HG02870 (cell line): ENCODE data around the gene LPCAT1.
"Not testable (repeated sequence)": the region's sequence is repeated elsewhere in the genome, so short reads cannot be mapped to it uniquely, and the experiment has no call there.

Source experiments
- ATAC-seq: cut with Tn5 transposase; IDR thresholded peaks from one replicate; pipeline ENCODE4 v1.9.1; 2021; ENCODE audit warnings: mild to moderate bottlenecking, moderate library complexity; ENCODE audit not compliant: unreplicated experiment

LPCAT1 gene

DNA sequence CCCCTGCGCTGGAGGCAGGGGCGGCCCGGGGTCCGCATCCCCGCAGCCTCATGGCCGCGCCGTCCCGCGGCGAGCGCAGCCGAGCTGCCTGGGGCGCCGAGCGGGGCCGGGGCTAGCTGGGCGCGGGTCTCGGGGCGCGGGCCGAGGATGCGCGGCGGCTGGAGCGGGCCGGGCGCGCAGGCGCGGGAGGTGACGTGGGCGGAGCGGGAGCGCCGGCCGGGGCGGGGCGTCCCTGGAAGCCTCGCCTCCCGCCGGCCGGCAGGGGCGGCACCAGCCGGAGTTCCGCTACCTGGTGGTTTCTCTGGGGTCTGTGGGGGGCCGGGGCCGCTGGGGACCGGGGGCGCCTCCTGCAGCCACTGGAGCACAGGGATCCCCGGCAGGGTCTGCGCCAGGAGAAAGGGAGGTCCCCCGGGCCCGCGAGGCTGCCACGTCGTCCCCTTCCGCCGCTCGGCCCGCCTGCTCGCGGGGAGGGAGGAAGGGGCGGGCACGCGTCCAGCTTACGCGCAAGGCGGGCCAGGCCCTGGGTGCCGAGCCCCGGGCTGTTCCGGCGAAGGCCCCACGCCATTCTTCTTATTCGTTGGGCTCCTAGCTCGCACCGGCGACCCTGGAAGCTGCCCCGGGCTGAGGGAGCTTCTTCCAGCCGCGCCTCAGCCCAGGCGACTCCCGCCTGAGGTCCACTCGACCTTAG lies at the start of gene LPCAT1:
TSS of gene LPCAT1 (minus strand) at position 168 of the 688 bp plus-strand sequence. CDS start at position 52, 116 bp downstream.
- peak; percentile 56 for ATAC-seq

- ATAC-seq, result not testable (repeated sequence)
Measured at GRCh38 chr5:1571875-1572274, 48.1 kb upstream of the LPCAT1 start.

DNA sequence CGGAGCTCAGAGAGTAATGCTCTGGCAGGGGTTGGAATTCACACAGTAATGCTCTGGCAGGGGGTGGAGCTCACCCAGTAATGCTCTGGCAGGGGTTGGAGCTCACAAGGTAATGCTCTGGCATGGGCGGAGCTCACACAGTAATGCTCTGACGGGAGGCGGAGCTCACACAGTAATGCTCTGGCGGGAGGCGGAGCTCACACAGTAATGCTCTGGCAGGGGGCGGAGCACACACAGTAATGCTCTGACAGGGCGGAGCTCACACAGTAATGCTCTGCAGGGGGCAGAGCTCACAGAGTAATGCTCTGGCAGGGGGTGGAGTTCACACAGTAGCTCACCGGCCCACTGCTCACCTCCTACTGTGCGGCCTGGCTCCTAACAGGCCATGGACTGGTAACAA lies 47.2 kb upstream of the LPCAT1 start:
- ATAC-seq, result no peak

DNA sequence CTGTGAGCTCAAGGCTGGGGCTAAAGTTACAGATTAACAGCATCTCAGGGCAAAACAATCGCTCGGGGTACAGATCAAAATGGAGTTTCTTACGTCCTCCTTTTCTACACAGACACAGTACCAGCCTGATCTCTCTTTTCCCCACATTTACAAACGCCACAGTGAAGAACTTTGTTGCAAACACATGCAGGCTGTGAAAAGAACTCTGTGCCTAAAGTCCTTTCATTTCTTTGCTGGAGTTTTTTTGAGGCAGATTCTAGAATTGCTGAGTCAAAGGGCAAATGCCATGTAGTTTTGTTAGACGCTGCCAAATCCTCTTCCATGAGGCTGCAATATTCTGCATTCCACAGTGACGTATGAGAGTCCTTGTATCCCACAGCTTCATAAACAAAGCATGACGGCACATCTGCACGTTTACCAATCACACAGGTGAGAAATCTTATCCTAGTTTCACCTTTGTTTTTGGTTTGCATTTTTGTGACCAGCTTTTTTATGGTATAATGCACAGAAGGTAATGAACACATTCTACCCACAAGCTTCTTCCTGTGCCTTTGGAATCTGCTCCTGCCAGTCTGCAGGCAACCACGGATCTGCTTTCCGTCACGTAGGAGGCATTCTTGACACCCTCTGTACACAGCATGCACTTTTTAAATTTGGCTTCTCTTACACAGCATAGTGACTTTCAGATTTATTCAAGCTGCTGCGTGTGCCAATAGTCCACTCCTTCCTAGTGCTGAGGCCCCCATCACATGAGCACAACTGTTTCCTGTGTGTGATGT lies 44.6 kb upstream of the LPCAT1 start:
- ATAC-seq, result no peak

DNA sequence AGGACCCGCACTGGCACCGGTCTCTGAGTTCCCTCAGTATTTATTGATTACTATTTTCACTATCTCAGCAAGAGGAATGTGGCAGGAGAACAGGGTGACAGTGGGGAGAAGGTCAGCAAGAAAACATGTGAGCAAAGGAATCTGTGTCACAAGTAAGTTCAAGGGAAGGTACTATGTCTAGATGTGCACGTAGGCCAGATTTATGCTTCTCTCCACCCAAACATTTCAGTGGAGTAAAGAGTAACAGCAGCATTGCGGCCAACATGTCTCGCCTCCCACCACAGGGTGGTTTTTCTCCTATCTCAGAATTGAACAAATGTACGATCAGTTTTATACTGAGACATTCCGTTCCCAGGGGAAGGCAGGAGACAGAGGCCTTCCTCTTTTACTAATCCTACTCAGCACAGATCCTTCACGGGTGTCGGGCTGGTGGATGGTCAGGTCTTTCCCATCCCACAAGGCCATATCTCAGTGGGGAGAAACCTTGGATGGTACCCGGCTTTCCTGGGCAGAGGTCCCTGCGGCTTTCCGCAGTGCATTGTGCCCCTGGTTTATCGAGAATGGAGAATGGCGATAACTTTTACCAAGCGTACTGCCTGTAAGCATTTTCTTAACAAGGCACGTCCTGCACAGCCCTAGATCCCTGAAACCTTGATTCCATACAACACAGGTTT lies 43.9 kb upstream of the LPCAT1 start:
- ATAC-seq, result not testable (repeated sequence)

DNA sequence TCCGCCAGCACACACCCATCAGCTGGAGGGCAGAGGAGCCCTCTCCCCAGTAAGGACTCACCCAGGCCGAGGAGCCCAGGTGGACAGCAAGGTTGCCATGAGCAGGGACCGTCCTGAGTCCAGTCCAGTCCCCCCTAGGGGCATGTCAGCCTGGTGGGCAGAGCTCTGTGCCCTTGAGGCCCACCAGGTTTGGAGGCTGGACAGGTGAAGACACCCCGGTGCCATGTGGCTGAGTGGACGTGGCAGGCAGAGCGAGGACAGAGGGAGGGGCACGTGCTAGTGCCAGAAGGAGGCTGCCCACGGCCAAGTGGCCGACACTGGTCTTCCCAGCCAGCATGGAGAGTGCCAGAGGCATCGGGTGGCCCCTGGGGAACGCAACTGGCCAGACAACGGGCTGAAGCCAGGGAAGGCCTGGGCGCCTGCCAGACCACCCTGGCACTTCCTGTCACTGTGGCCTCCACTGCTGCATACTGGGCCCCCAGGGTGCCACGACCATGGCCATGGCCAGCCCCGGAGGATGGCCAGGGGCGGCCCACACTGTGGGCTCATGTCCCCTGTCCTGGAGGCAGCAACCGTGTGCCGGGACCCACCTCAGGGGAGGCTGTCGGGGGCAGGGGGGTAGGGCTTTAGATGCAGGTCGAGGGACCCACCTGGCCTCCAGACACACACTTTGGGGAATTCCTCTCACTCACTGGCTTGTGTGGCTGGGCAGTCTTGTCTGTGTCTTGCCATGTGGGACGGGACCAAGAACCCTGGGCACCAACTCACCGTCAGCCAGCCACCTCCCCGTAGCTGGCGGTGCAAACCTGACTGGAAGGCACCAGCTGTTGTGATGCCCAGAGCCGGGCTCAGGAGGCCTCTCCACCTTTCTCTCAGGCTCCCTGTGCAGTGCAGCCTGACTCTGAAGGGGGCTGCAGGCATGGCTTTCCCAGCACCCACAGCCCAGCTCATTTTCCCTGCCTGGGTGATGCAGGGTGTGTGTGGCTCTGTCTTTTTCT lies 42.3 kb upstream of the LPCAT1 start:
- ATAC-seq, result no peak

- no peak for ATAC-seq
Measured at GRCh38 chr5:1564824-1565736, 41.3 kb upstream of the LPCAT1 start.

DNA sequence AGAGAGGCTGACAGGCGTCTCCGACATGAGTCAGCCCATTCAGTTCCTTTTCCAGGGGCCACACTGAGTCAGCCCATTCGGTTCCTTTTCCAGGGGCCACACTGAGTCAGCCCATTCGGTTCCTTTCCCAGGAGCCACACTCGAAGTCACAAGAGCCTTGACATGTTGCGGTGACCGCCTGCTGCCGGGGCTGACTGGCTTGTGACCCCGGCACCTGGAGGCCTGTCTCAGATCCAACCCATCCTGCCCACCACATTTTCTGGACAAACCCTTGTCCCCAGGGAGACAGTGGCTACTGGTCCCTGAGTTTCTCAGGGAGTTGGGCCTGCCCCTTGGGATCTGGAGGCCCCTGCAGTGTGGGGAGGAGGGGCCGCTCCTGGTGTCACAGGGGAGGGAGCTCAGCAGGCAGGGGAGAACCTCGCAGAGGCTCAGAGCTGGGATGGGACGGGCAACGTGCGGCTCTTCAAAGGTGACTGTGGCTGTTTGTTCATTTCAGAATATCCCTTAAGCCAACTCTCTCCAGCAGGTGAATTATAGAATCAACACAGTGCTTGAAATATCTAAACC lies 40.5 kb upstream of the LPCAT1 start:
- ATAC-seq, result no peak

GRCh38 chr5:1563617-1564181 lies 39.9 kb upstream of the LPCAT1 start:
- ATAC-seq, result no peak

- ATAC-seq, result no peak
Measured at GRCh38 chr5:1563051-1563461, 39.3 kb upstream of the LPCAT1 start.

DNA sequence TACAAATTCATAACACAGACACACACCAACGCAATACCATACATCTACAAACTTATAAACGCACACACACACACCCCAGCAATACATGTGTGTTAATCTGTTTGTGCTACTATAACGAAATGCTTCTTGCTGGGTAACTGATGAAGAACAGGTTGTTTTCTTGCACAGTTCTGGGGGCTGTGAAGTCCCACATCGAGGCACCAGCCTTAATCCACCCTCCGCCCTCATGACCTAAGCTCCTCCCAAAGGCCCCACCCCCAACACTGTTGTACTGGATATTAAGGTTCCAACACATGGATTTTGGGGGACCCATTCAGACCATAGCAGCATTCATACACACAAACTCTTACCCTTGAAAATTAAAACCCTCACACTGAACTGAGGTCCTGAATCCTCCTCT lies 38.8 kb upstream of the LPCAT1 start:
- no peak for ATAC-seq

DNA sequence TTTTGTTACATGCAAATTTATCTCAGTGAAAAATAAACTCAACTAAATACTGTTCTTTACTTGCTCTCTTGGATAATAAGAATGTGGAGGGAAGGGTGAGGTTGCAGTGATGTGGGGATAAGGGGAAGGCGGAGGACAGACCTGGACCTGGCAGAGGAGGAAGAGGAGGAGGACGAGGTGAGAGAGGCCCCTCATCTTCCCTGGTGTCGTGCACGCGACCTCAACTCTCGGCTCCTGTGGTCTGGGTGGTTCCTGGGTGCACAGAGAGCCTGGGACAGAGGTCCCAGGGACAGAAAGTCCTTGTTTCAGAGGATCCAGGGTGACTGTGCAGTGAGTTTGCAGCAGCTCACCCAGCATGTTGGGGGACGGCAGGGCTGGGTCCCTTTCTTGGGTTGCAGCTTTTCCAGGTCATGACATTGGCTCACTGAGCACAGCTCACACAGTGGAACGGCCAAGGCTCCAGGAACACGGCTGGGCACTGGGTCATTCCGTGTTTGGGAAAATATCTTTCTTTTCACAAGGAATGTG lies 37.7 kb upstream of the LPCAT1 start:
- no peak for ATAC-seq

DNA sequence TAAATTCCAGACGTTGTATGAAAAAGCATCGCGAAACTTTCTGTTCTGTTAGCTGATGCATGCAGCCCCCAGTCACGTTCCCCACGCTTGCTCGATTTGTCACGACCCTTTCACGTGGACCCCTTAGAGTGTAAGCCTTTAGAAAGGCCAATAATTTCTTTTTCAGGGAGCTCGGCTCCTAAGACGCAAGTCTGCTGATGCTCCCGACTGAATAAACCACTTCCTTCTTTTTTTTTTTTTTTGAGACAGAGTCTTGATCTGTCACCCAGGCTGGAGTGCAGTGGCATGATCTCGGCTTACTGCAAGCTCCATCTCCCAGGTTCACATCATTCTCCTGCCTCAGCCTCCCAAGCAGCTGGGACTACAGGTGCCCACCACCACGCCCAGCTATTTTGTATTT lies 36.7 kb upstream of the LPCAT1 start:
- ATAC-seq, result not testable (repeated sequence)

- ATAC-seq, result no peak
Measured at GRCh38 chr5:1558944-1559343, 35.2 kb upstream of the LPCAT1 start.

- ATAC-seq, result no peak
Measured at GRCh38 chr5:1557114-1557873, 33.5 kb upstream of the LPCAT1 start.

DNA sequence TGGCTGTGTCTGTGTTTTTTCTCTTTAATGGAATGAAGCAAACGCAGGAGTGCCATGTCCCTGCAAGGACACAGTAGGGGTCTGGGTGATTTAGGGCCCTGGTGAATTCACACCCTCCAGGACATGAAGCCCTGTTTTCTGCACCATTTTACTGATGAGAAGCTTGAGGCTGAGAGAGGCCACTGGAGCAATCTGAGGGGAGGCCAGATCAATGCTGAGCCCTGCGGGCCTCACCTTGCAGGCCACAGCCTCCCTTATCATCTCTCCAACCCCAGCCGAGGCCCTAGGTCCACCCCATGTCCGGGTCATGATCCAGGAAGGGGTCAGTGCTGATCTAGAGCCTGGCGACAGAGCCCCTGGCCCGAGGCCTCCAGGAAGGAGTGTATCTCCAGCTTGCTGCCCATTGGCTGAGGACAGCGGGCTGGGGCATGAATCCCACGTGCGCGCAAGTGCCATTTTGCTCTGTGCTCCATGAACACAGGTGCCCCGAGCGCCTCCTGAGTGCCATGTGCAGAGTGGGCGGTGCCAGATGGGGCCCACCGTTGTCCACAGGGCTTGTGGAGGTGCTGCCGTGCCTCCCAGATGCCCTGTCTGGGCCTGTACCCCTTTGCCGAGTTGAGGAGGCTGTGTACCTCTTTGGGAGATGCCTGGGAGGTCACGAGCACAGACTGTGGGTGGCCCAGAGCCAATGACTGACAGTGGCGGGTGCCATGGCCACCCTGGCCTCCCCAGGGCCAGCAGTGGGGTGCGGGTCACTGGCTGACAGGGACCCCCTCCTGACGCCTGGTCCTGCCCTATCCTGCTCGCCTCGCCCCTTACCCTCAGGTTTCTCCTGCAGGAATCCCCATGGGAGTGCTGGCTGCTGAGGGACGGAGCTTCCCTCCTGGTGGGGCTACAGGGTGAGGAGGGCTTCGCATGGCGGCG lies 32.3 kb upstream of the LPCAT1 start:
- no peak for ATAC-seq
